ENCODE data around the gene CALR.

GRCh38 chr19:12983542-12984142 is 45.2 kb downstream of the CALR start:
- TF ChIP-seq CTCF (conservative IDR thresholded peaks at IDR 0.05), result peak; percentile 99
- TF ChIP-seq ZFX (IDR thresholded peaks at IDR 0.05), result no peak

All from C4-2B (cell line).